ENCODE measurements around the gene ALPL. TPM values are rescaled to one million over a fixed set of nuclear protein-coding genes. Genes with fewer than 3 reads are reported as not detected.

Gene ALPL
- total and polyA plus RNA-seq, 9 of the 15 experiments (the other 6 are each of a cell fraction or from before 2014, with no cell fraction given) = 0.04 to 0.38 (median 0.18) TPM; not detected in 4

GRCh38 chr1:21607549-21608529, 98.6 kb downstream of the ALPL start (continued):
- TF ChIP-seq RFX7 (CRISPR knock-in tag; IDR thresholded peaks at IDR 0.05) (no peak; the same call in 1 of the 2 replicates), SMARCA4 (IDR thresholded peaks at IDR 0.05) (no peak), POLR2G (IDR thresholded peaks at IDR 0.05; ENCODE audit: low read depth, low read length) (peak; percentile 84), MNT (conservative IDR thresholded peaks at IDR 0.05) (peak in 1 of 2 experiments; percentile 71; a peak in 1 of 4 replicates), POLR2AphosphoS2 (IDR thresholded peaks at IDR 0.05; ENCODE audit: low read length) (peak; percentile 90; the same call in 1 of the 2 replicates), SUPT5H (IDR thresholded peaks at IDR 0.05) (peak; percentile 77), ZNF24 (IDR thresholded peaks at IDR 0.05) (no peak), HMGN3 (IDR thresholded peaks at IDR 0.05; ENCODE audit: borderline replicate concordance, extremely low read depth, insufficient read length, low read depth, low read length) (peak; percentile 59), PML (IDR thresholded peaks at IDR 0.05; ENCODE audit: low read length) (no peak), PHF8 (IDR thresholded peaks at IDR 0.05; ENCODE audit: borderline replicate concordance, low read length) (peak; percentile 61; the same call in 1 of the 2 replicates), HNRNPK (IDR thresholded peaks at IDR 0.05; ENCODE audit: low read depth, low read length, poor library complexity, severe bottlenecking) (no peak), GATA2 (CRISPR knock-in tag; IDR thresholded peaks at IDR 0.05) (no peak), IFI16 (CRISPR knock-in tag; IDR thresholded peaks at IDR 0.05) (no peak), PYGO2 (tag; IDR thresholded peaks at IDR 0.05) (0 out of 2 replicates have a peak, but pooled peaks have one; percentile 18), ZNF311 (CRISPR knock-in tag; IDR thresholded peaks at IDR 0.05) (no peak), ATF4 (CRISPR knock-in tag; IDR thresholded peaks at IDR 0.05) (no peak), TEAD2 (tag; IDR thresholded peaks at IDR 0.05) (no peak), SMAD3 (CRISPR knock-in tag; conservative IDR thresholded peaks at IDR 0.05) (no peak), ARHGAP35 (IDR thresholded peaks at IDR 0.05; ENCODE audit: partially characterized antibody) (no peak), TARDBP (IDR thresholded peaks at IDR 0.05) (no peak), PHB (CRISPR knock-in tag; IDR thresholded peaks at IDR 0.05) (peak; percentile 82; the same call in 1 of the 2 replicates), E2F8 (IDR thresholded peaks at IDR 0.05; ENCODE audit: low read depth, partially characterized antibody) (peak; percentile 48), SP1 (CRISPR knock-in tag; IDR thresholded peaks at IDR 0.05) (peak; percentile 97)
- TF ChIP-seq, protein P1, sequence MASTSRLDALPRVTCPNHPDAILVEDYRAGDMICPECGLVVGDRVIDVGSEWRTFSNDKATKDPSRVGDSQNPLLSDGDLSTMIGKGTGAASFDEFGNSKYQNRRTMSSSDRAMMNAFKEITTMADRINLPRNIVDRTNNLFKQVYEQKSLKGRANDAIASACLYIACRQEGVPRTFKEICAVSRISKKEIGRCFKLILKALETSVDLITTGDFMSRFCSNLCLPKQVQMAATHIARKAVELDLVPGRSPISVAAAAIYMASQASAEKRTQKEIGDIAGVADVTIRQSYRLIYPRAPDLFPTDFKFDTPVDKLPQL (IDR thresholded peaks at IDR 0.05; ENCODE audit: extremely low read depth, insufficient read length) = no peak
